ENCODE results near the gene RAP1GAP. TPM values are rescaled to one million over a fixed set of nuclear protein-coding genes. Genes with fewer than 3 reads are reported as not detected.

RAP1GAP gene
- total RNA-seq, 1 donor from 2014 or later: 7.4 TPM

- no peaks in the 10 kb centered on the region for H3K36me3 Mint-ChIP-seq (ENCODE audit: low read depth)
- DNase-seq (ENCODE audit: low read depth, low spot score): no peak
- H3K27ac Mint-ChIP-seq (ENCODE audit: unreplicated experiment): no peak overlapping the region
- no peaks in the 10 kb centered on the region for H3K27me3 Mint-ChIP-seq (ENCODE audit: low read depth)
- TF ChIP-seq, protein P1, sequence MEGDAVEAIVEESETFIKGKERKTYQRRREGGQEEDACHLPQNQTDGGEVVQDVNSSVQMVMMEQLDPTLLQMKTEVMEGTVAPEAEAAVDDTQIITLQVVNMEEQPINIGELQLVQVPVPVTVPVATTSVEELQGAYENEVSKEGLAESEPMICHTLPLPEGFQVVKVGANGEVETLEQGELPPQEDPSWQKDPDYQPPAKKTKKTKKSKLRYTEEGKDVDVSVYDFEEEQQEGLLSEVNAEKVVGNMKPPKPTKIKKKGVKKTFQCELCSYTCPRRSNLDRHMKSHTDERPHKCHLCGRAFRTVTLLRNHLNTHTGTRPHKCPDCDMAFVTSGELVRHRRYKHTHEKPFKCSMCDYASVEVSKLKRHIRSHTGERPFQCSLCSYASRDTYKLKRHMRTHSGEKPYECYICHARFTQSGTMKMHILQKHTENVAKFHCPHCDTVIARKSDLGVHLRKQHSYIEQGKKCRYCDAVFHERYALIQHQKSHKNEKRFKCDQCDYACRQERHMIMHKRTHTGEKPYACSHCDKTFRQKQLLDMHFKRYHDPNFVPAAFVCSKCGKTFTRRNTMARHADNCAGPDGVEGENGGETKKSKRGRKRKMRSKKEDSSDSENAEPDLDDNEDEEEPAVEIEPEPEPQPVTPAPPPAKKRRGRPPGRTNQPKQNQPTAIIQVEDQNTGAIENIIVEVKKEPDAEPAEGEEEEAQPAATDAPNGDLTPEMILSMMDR (conservative IDR thresholded peaks at IDR 0.05): no peak
- no peaks in the 10 kb centered on the region for H3K4me1 Mint-ChIP-seq
- no peak overlapping the region for H3K4me3 Mint-ChIP-seq
- H3K9me3 Mint-ChIP-seq: no peaks in the 10 kb centered on the region
These were observed 115.8 kb downstream of the RAP1GAP start for GRCh38 chr1:21553116-21553926.

DNA sequence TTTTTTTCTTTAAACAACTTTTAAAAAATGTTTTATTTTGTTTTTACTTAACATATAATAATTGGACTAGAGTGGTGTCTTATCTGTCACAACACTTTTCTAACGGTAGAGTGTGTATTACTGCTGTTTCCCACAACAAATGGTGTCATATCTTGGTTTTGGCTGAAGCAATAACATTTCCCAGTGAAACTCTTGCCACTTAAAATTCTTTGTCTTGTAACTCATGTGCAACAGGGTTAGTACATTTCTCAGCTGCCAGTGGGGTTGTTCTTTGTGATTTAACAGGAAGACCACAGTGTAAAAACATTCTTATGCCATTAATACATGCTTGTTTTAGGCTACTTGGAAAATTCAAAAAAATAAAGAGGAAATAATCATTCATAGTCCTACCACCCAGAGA, 116.4 kb downstream of the RAP1GAP start:
- Mint-ChIP-seq H3K36me3 (ENCODE audit: low read depth) (no peaks in the 10 kb centered on the region), H3K4me3 (no peak overlapping the region), H3K4me1 (no peaks in the 10 kb centered on the region), H3K27me3 (ENCODE audit: low read depth) (no peaks in the 10 kb centered on the region), H3K9me3 (no peaks in the 10 kb centered on the region), H3K27ac (ENCODE audit: unreplicated experiment) (no peak overlapping the region)
- TF ChIP-seq, protein P1 (conservative IDR thresholded peaks at IDR 0.05): no peak
- DNase-seq (ENCODE audit: low read depth, low spot score): no peak

DNA sequence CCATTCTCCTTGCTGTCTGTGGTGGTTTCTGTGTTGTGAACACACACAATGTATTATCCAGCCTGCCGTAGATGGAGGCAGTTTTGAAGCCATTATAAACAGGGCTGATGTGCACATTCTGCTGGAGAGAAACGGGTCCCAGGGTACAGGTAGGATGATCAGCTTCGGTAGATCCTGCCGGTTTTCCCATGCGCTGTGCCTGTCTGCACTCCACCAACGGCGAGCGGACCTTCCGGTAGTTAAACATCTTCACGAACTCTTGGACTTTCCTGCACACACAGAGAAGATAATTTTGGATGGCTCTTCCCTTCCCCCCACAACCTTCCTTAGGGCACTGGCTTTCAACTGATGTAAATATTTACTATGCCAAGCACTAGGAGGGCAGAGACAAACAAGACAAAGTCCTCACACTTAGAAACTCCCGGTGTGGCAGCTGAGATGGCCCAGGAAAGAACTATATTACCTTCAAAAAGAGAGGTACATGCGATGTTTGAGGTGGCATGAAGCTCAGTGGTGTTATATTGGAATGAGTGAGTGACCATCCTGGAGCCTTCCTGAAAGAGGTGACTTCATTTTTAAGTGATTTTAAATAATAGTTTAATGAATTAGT, 118.2 kb downstream of the RAP1GAP start:
- no peaks in the 10 kb centered on the region for H3K9me3 Mint-ChIP-seq
- no peak for DNase-seq (ENCODE audit: low read depth, low spot score)
- H3K4me1 Mint-ChIP-seq: no peaks in the 10 kb centered on the region
- no peak overlapping the region for H3K4me3 Mint-ChIP-seq
- TF ChIP-seq, protein P1 (conservative IDR thresholded peaks at IDR 0.05): no peak
- H3K36me3 Mint-ChIP-seq (ENCODE audit: low read depth): no peaks in the 10 kb centered on the region
- no peak overlapping the region for H3K27ac Mint-ChIP-seq (ENCODE audit: unreplicated experiment)
- no peaks in the 10 kb centered on the region for H3K27me3 Mint-ChIP-seq (ENCODE audit: low read depth)

- DNase-seq (ENCODE audit: low read depth, low spot score): no peak
- H3K4me3 Mint-ChIP-seq: no peak overlapping the region
- H3K9me3 Mint-ChIP-seq: no peaks in the 10 kb centered on the region
These were observed 119.1 kb downstream of the RAP1GAP start for GRCh38 chr1:21550097-21550496.

DNA sequence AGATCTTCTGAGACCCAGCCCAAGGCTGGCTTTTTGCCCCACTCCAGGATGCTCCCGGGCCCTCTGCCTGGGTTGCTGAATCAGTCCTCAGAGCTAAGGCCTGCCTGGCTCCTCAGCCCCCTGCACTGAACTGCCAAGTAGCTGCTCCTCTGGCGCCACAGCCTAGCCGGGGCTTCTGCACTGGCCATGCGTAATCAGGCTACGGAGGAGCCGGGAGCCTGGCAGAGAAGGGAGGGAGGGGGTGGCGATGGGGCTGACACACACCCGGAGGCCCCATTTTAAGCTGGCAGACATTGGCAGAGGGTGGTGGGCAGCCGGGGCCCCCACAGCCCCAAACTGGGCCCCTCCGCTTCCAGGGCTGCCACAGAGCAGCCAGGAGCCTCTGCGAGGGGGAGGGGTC, 121.3 kb downstream of the RAP1GAP start:
- TF ChIP-seq, protein P1 (conservative IDR thresholded peaks at IDR 0.05): no peak
- no peak for DNase-seq (ENCODE audit: low read depth, low spot score)
- H3K4me1 Mint-ChIP-seq: no peaks in the 10 kb centered on the region
- H3K27ac Mint-ChIP-seq (ENCODE audit: unreplicated experiment): no peak overlapping the region
- H3K36me3 Mint-ChIP-seq (ENCODE audit: low read depth): no peaks in the 10 kb centered on the region
- H3K9me3 Mint-ChIP-seq: no peaks in the 10 kb centered on the region
- H3K27me3 Mint-ChIP-seq (ENCODE audit: low read depth): no peaks in the 10 kb centered on the region
- no peak overlapping the region for H3K4me3 Mint-ChIP-seq

More at GRCh38 chr1:21550097-21550496, 119.1 kb downstream of the RAP1GAP start:
- H3K36me3 Mint-ChIP-seq (ENCODE audit: low read depth): no peaks in the 10 kb centered on the region
- TF ChIP-seq, protein P1 (conservative IDR thresholded peaks at IDR 0.05): no peak
- H3K4me1 Mint-ChIP-seq: no peaks in the 10 kb centered on the region
- H3K27me3 Mint-ChIP-seq (ENCODE audit: low read depth): no peaks in the 10 kb centered on the region
- H3K27ac Mint-ChIP-seq (ENCODE audit: unreplicated experiment): no peak overlapping the region

Other genes starting within 250 kb of the RAP1GAP start
- 18.5 and 19.2 TPM in 2 replicates for gene NBPF3, start 229.2 kb downstream of the RAP1GAP start, total RNA-seq
- gene ALPL, start 159.9 kb downstream of the RAP1GAP start, total RNA-seq: 16.7 TPM in 2 replicates
- 61.8 and 66.0 TPM in 2 replicates for gene USP48, start 113.8 kb upstream of the RAP1GAP start, total RNA-seq
- gene LDLRAD2, start 142.9 kb upstream of the RAP1GAP start, total RNA-seq: 0.40 and 0.55 TPM in 2 replicates

Data from neural crest cell (in vitro differentiated cells).